PC-9 (cell line): ENCODE data around the gene ZSCAN9. TPM values are rescaled to one million over a fixed set of nuclear protein-coding genes. Genes with fewer than 3 reads are reported as not detected.

Experiments
- BruUV-seq: library from RNA; stranded (reverse); fragments of 400-500 nt; replicated peaks from 2 replicates; lab custom pipeline; 2021; lab: Mats Ljungman, UMichigan
- CTCF ChIA-PET: fragments of 300-600 bp; sonication (Branson Sonifier 250); formaldehyde crosslinking; loops from one replicate; lab custom pipeline; 2022; ENCODE audit warnings: antibody characterized with exemption; lab: Charles Lee
- POLR2A ChIA-PET: fragments of 300-600 bp; sonication (Branson Sonifier 250); formaldehyde crosslinking; loops from one replicate; lab custom pipeline; 2022; ENCODE audit warnings: antibody characterized with exemption; ENCODE audit not compliant: unreplicated experiment; lab: Charles Lee
- DNase-seq, 2 experiments: peaks; one replicate each; pipeline versions ENCODE4 v3.0.0 to v3.0.0-alpha.2; 2015 to 2022; ENCODE audit warnings: mixed read lengths in 1 of 2
- H2AFZ ChIP-seq: fragments of 200-600 bp; sonication (generic); 2 replicates; pipeline ENCODE4 v1.8.1; 2017; ENCODE audit warnings: antibody characterized with exemption
- H3F3A ChIP-seq: fragments of 200-600 bp; sonication (generic); 2 replicates; pipeline ENCODE4 v1.8.1; 2017; ENCODE audit warnings: antibody characterized with exemption, mild to moderate bottlenecking, low read depth; ENCODE audit not compliant: insufficient read depth
- H3K27ac ChIP-seq: fragments of 200-600 bp; sonication (generic); 2 replicates; pipeline ENCODE4 v1.6.1; 2016; ENCODE audit warnings: mixed run types
- H3K27me3 ChIP-seq: fragments of 200-600 bp; sonication (generic); 2 replicates; pipeline ENCODE4 v1.6.1; 2016; ENCODE audit warnings: low read depth, mixed run types; ENCODE audit not compliant: insufficient read depth
- H3K36me3 ChIP-seq: fragments of 200-600 bp; sonication (generic); 2 replicates; pipeline ENCODE4 v1.6.1; 2016; ENCODE audit warnings: low read depth, mixed run types
- H3K4me1 ChIP-seq: fragments of 200-600 bp; sonication (generic); replicated peaks from 2 replicates; pipeline ENCODE4 v1.6.1; 2016; ENCODE audit warnings: mixed run types; ENCODE audit not compliant: insufficient read depth
- H3K4me2 ChIP-seq: fragments of 200-600 bp; sonication (generic); 2 replicates; pipeline ENCODE4 v1.6.1; 2017; ENCODE audit warnings: mixed run types
- H3K4me3 ChIP-seq: fragments of 200-600 bp; sonication (generic); 2 replicates; pipeline ENCODE4 v1.6.1; 2016; ENCODE audit warnings: mixed run types
- H3K79me2 ChIP-seq: fragments of 200-600 bp; sonication (generic); 2 replicates; pipeline ENCODE4 v1.6.1; 2017; ENCODE audit warnings: low read depth, mixed run types
- H3K9me2 ChIP-seq: fragments of 200-600 bp; sonication (generic); 2 replicates; pipeline ENCODE4 v1.8.1; 2017; ENCODE audit warnings: mild to moderate bottlenecking; ENCODE audit not compliant: insufficient read depth
- H3K9me3 ChIP-seq: fragments of 200-600 bp; sonication (generic); 2 replicates; pipeline ENCODE4 v1.8.1; 2016; ENCODE audit warnings: low read depth; ENCODE audit not compliant: insufficient read depth
- H4K20me1 ChIP-seq: fragments of 200-600 bp; sonication (generic); 2 replicates; pipeline ENCODE4 v1.8.1; 2017; ENCODE audit not compliant: insufficient read depth
- EZH2 ChIP-seq: fragments of 200-600 bp; sonication (generic); IDR thresholded peaks from 2 replicates; pipeline ENCODE4 v1.8.0; 2017; ENCODE audit warnings: antibody characterized with exemption, low read depth
- intact Hi-C: fragments of 100-400 bp; cut with micrococcal nuclease; formaldehyde crosslinking; loops from one replicate; pipeline ENCODE4 v1.10.0; 2022; ENCODE audit not compliant: unreplicated experiment
- total RNA-seq: library from RNA; stranded (reverse); gene quantifications from 2 replicates; pipeline ENCODE4 v1.2.3, GENCODE V29; 2021
- TF ChIP-seq, protein P1 (sequence below): fragments of 200-600 bp; sonication (generic); conservative IDR thresholded peaks from 2 replicates; pipeline ENCODE4 v1.6.1; 2017; ENCODE audit warnings: mixed run types, antibody characterized with exemption, mild to moderate bottlenecking, moderate library complexity

ZSCAN9 gene
- total RNA-seq, 1 experiment from 2014 or later: 20.4 TPM

GRCh38 chr6:28266563-28266961 lies 41.5 kb downstream of the ZSCAN9 start:
- peaks cover 16% of the 10 kb centered on the region for H3K79me2 ChIP-seq
- H3K36me3 ChIP-seq: no peaks in the 10 kb centered on the region
- no peak overlapping the region for H3K27ac ChIP-seq
- peak overlapping the region; percentile 90 for H2AFZ ChIP-seq
- ChIA-PET POLR2A (interaction anchor here (0.5 to 0.9 kb wide), 8 partner anchors 14 to 503 kb away, joined by 3 to 13 read pairs (median 5); partner anchors contain the start of gene ZKSCAN4), CTCF (no interaction called here)
- peaks cover 11% of the 10 kb centered on the region for H3F3A ChIP-seq
- no peaks in the 10 kb centered on the region for H3K27me3 ChIP-seq
- H4K20me1 ChIP-seq: no peaks in the 10 kb centered on the region
- DNase-seq: no peak
- TF ChIP-seq EZH2: no peak
- TF ChIP-seq, protein P1, sequence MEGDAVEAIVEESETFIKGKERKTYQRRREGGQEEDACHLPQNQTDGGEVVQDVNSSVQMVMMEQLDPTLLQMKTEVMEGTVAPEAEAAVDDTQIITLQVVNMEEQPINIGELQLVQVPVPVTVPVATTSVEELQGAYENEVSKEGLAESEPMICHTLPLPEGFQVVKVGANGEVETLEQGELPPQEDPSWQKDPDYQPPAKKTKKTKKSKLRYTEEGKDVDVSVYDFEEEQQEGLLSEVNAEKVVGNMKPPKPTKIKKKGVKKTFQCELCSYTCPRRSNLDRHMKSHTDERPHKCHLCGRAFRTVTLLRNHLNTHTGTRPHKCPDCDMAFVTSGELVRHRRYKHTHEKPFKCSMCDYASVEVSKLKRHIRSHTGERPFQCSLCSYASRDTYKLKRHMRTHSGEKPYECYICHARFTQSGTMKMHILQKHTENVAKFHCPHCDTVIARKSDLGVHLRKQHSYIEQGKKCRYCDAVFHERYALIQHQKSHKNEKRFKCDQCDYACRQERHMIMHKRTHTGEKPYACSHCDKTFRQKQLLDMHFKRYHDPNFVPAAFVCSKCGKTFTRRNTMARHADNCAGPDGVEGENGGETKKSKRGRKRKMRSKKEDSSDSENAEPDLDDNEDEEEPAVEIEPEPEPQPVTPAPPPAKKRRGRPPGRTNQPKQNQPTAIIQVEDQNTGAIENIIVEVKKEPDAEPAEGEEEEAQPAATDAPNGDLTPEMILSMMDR: no peak
- peak overlapping the region; percentile 89 for H3K4me2 ChIP-seq
- peaks cover 28% of the 10 kb centered on the region for H3K4me1 ChIP-seq
- H3K9me3 ChIP-seq: no peaks in the 10 kb centered on the region
- no TSS peak for BruUV-seq
- no peaks in the 10 kb centered on the region for H3K9me2 ChIP-seq
- intact Hi-C loops: loop anchor here (5.0 kb wide), 1 partner anchor 91 kb away; no protein-coding TSS in a partner anchor
- H3K4me3 ChIP-seq: peak overlapping the region; percentile 65

DNA sequence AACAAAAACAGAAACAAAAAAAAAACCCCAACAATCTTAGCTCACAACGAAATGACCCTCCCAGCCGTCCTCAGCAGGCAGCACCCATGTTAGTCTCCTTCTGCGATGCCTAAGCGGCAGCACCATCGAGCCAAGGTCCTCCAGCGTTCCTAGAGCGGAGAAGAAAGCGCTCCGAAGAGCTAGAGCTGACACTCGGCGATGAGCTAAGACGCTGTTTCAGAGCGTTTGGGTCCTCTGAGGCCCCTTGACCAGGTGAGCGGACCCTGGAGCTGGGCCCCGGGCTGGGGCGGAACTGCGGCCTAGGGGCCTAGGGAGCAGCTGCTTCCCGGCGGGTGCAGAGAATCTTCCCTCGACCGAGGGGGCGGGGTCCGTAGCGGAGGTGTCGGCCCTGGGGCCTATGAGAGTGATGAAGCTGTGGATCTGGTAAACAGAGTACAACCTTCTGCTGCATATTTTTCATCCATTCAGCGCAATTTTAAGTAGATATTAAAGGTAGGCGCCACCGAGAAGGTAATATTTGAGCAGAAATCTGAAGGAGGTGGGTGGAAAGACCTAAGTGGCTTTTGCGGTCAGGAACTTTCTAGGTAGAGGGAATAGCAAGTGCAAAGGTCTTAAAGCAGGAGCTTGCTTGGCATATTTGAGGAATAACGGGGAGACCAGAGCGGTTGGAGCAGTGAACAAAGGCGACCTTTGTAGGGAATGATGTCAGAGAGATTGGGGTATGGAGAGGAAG lies 42.1 kb downstream of the ZSCAN9 start, which contains the start of gene ZSCAN26:
ZSCAN26 (plus strand) TSS at position 182 of the 733 bp plus-strand sequence. CDS start 4,777 bp downstream, outside the sequence.
- Histone ChIP-seq H3K27me3 (no peaks in the 10 kb centered on the region), H3K36me3 (no peaks in the 10 kb centered on the region), H3K79me2 (peaks cover 16% of the 10 kb centered on the region), H3F3A (peaks cover 11% of the 10 kb centered on the region), H3K27ac (peak within 1 kb of the TSS; percentile 39), H3K4me2 (peak within 1 kb of the TSS; percentile 89), H3K9me3 (no peaks in the 10 kb centered on the region), H3K4me1 (peaks cover 28% of the 10 kb centered on the region), H3K9me2 (no peaks in the 10 kb centered on the region), H2AFZ (peak within 1 kb of the TSS; percentile 90), H3K4me3 (peak within 1 kb of the TSS; percentile 65), H4K20me1 (no peaks in the 10 kb centered on the region)
- no peak for TF ChIP-seq EZH2
- TF ChIP-seq, protein P1: no peak
- BruUV-seq: TSS peak; percentile 61
- peak; percentile 79 to 87 for DNase-seq
- ChIA-PET POLR2A (interaction anchor here (0.5 to 0.9 kb wide), 11 partner anchors 12 to 1133 kb away, joined by 3 to 13 read pairs (median 5); partner anchors contain the start of gene ZKSCAN4), CTCF (interaction anchor here (0.6 to 1.3 kb wide), 2 partner anchors 89 to 175 kb away, joined by 3 to 8 read pairs; no protein-coding TSS in a partner anchor)
- intact Hi-C loops: loop anchor here (1.0 to 5.0 kb wide), 2 partner anchors 15 to 90 kb away; partner anchors contain the start of gene ZKSCAN4

- no peaks in the 10 kb centered on the region for H3K9me2 ChIP-seq
- POLR2A ChIA-PET: interaction anchor here (0.6 to 0.7 kb wide), 4 partner anchors 12 to 1133 kb away, joined by 4 to 9 read pairs (median 6); partner anchors contain the start of gene ZKSCAN8
- peak overlapping the region; percentile 90 for H2AFZ ChIP-seq
- no peak for TF ChIP-seq EZH2
- TF ChIP-seq, protein P1: no peak
- peaks cover 1% of the 10 kb centered on the region; the same call in 1 of the 2 replicates for H3K36me3 ChIP-seq
- H3K9me3 ChIP-seq: no peaks in the 10 kb centered on the region
- H3K27ac ChIP-seq: peak overlapping the region; percentile 39; the same call in 1 of the 2 replicates
- H3K4me1 ChIP-seq: peaks cover 28% of the 10 kb centered on the region
- peaks cover 11% of the 10 kb centered on the region for H3F3A ChIP-seq
- peak overlapping the region; percentile 89 for H3K4me2 ChIP-seq
- H3K27me3 ChIP-seq: no peaks in the 10 kb centered on the region
- intact Hi-C loops: loop anchor here (1.0 to 5.0 kb wide), 2 partner anchors 15 to 90 kb away; partner anchors contain the start of gene ZKSCAN4
- peak overlapping the region; percentile 65 for H3K4me3 ChIP-seq
- H4K20me1 ChIP-seq: no peaks in the 10 kb centered on the region
- CTCF ChIA-PET: interaction anchor here (0.6 to 1.3 kb wide), 3 partner anchors 89 to 573 kb away, joined by 3 to 8 read pairs (median 3); no protein-coding TSS in a partner anchor
- no peak for DNase-seq
- BruUV-seq: no TSS peak
- peaks cover 16% of the 10 kb centered on the region for H3K79me2 ChIP-seq
Measured at GRCh38 chr6:28267695-28268059, 42.6 kb downstream of the ZSCAN9 start.
